HG02943 (cell line): ENCODE data around the gene NAV1.
"Not testable (repeated sequence)": the region's sequence is repeated elsewhere in the genome, so short reads cannot be mapped to it uniquely, and the experiment has no call there.

Source experiments
- ATAC-seq: cut with Tn5 transposase; IDR thresholded peaks from one replicate; pipeline ENCODE4 v1.9.1; 2021; ENCODE audit warnings: mild to moderate bottlenecking, low read depth, moderate library complexity; ENCODE audit not compliant: unreplicated experiment

Gene NAV1

GRCh38 chr1:201562257-201562656, 23.3 kb downstream of the NAV1 start:
- no peak for ATAC-seq

DNA sequence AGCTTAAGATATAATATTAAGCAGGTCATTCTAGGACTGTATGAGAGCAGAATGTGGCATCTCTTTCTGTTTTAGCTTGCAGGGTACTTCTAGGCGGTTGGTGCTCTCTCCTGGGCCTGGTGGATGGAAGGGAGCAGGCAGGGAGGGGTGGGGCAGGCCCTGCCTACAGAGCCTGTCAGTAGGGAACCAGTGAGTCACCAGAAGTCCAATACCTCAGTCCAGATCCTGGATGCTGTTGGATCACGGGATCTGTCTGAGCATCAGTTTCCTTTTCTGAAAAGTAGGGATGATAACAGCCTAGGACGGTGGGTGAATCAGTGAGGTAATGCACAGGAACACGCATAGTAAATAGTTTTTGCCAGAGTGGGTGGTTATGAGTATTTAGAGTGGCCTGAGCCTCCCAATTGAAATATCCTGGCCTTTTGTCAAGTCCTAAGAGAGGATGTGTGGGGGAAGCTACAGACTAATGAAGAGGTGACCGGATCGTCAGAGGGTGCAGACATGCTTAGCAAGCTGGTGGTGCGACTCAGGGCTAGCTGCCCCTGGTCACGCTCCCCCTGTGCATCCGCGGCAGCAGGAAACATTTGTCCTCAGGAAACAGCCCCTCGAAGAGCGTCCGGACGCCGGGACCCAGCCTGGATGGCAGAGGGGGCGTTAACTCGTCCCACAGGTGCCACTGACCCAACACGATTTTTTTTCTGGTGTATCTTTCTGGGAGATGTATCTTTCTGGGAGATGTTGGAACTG, 23.9 kb downstream of the NAV1 start:
- no peak for ATAC-seq

- no peak for ATAC-seq
Observed at GRCh38 chr1:201563406-201563780, 24.5 kb downstream of the NAV1 start.

GRCh38 chr1:201563941-201564340, 25.0 kb downstream of the NAV1 start:
- ATAC-seq: no peak

DNA sequence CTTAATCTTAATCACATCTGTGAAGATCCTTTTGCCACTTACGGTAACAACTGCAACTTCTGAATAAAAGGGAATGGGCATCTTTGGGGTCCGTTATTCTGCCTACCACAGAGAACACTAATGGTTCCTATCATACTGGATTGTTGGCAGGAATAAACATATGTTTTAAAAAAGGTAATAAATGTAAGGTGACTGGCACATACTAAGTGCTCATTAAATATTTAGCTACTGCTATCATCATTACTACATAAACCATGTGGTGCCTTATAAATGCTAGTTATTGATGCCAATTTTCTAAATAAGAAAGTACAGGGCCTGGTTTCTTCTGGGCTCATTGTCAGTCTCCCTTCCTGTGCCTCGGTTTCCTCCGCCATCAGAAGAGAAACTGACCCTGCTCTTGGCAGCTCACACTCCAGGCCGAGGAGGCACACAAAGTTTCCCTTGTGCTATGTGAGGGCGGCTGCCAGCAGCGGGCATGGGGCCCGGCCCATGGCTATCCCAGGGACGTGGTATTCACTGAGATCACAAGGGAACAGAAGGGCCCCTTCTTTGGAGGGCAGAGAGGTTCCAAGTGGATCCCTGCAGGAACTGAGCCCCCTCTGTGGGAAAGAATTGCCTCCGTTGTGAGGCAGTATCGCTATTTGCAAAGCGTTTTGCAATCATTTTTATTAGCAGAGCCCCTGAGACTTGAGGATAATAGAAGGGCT, 26.2 kb downstream of the NAV1 start:
- ATAC-seq: no peak

- ATAC-seq: no peak
Observed at GRCh38 chr1:201565771-201566528, 27.0 kb downstream of the NAV1 start.

DNA sequence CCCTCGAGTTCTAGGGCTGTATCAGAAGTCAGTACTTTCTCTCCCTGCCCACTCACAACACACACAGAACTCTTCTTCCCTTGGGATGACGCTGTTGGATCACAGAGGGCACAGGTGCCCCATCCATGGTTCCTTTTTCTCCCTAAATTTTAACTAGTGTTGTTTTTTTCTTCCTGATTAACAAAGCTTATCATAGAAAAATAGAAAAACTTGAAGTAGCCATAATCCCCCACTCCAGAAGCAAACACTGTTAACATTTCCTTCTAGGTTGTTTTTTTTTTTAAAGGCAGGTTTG, 27.5 kb downstream of the NAV1 start:
- no peak for ATAC-seq

- no peak for ATAC-seq
Observed at GRCh38 chr1:201566933-201567801, 28.2 kb downstream of the NAV1 start.

- no peak for ATAC-seq
Observed at GRCh38 chr1:201568265-201568664, 29.3 kb downstream of the NAV1 start.

- ATAC-seq: no peak
Observed at GRCh38 chr1:201568859-201569294, 29.9 kb downstream of the NAV1 start.

GRCh38 chr1:201570181-201570885, 31.4 kb downstream of the NAV1 start:
- no peak for ATAC-seq

DNA sequence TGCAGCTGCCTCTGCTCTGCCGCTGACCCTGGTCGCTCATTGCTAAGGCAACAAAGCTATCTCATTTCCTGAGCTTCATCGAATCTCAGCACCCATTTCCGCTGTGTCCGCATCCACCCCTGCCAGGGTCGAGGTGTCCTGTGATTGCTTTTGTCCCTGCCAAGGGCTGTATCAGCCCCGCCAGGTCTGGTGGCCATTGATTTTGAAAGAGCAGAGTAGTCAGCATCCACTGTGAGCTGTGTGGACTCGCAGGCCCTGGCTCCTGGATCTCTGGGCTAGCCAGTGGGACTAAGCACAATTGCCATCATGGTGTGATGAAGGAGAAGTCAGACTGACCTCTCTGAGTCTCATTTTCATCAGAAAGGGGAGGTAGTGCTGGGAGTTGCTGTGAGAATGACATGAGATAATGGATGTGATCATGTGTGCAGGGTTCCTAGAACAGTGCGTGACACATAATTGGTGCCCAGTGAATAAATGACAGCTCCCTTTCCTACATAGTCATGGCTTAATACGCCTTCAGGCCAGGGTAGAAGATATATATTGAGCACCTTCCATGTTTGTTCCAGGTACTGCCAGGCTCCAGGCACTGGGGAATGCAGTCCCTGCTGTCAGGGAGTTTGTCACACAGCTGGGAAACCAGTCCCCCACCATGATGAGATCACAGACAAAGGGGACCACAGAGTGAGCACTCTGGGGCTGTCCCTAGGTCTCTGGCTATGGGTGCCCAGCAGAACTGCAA, 32.1 kb downstream of the NAV1 start:
- no peak for ATAC-seq

DNA sequence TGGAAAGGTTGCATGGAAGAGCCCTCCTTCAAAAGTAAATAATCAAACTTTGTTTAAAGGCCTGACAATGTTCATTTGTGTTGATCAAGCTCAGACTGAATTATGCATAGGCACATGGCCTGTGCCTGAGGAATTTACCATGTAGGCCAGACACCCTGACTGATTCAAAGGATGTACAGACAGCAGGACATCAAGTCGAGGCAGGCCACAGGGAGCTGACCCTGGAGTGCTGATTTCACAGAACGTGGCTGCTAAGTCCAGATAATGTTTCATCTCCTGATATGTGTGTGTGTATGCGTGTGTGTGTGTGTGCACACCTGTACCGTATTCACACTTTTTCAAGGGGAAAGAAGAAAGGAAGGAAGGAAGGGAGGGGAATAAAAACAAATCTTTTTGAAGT, 34.1 kb downstream of the NAV1 start:
- no peak for ATAC-seq

DNA sequence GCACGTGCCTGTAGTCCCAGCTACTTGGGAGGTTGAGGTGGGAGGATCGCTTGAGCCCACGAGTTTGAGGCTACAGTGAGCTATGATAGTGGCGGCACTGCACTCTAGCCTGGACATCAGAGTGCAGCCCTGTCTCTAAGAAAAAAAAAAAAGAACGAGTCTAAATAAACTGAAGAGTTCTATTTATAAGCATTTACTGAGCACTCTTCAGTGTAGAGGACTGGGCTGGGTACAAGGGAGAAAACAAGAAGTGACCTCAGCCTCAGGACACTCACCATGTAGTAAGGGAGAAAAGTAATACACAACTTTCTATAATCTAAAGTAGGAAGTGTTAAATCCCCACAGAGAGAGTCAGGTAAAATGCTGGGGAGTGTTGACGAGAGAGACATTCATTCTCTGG, 35.0 kb downstream of the NAV1 start:
- no peak for ATAC-seq

- ATAC-seq: no peak
Observed at GRCh38 chr1:201575912-201576311, 37.0 kb downstream of the NAV1 start.

DNA sequence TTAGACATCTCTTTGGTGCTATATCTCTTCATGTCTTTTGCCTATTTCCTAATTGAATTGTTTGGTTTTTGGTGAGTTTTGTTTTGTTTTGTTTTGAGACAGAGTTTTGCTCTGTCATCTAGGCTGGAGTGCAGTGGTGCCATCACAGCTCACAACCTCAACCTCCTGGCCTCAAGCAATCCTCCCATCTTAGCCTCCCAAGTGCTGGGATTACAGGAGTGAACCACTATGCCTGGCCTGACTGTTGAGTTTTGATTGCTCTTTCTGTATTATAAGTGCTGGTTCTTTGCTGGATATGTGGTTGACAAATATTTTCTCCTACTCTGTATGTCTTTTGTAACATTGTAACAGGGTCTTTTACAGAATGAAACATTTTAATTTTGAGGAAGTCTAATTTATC, 38.0 kb downstream of the NAV1 start:
- ATAC-seq: no peak

GRCh38 chr1:201578008-201578888, 39.3 kb downstream of the NAV1 start:
- ATAC-seq: no peak

- ATAC-seq: not testable (repeated sequence)
Observed at GRCh38 chr1:201581371-201581770, 42.4 kb downstream of the NAV1 start.
